Measurements from ENCODE around the gene VPS18. TPM values are rescaled to one million over a fixed set of nuclear protein-coding genes. Genes with fewer than 3 reads are reported as not detected.

Gene VPS18
- total and polyA plus RNA-seq, 2 donors (not counting 1 experiment from before 2014, with no cell fraction given): 15.5 to 36.7 TPM

- H3K27ac ChIP-seq (ENCODE audit: insufficient read depth, low read length): no peak overlapping the region
- no peak overlapping the region for H2AFZ ChIP-seq (ENCODE audit: low read length)
- peak; percentile 23 to 31 for DNase-seq (ENCODE audit: low read depth in 2 of 2)
- H3K9ac ChIP-seq (ENCODE audit: insufficient read depth, low read length): no peak overlapping the region
- no peaks in the 10 kb centered on the region for H3K9me3 ChIP-seq (ENCODE audit: control insufficient read depth, insufficient read depth, low read depth, low read length)
- no peaks in the 10 kb centered on the region for H3K79me2 ChIP-seq (ENCODE audit: control insufficient read depth, insufficient read depth, low read length)
- H3K27me3 ChIP-seq (ENCODE audit: control insufficient read depth, insufficient read depth, low read length): peaks cover 46% of the 10 kb centered on the region
- H3K36me3 ChIP-seq (ENCODE audit: control insufficient read depth, insufficient read depth, low read length): no peaks in the 10 kb centered on the region
- TF ChIP-seq CTCF (conservative IDR thresholded peaks at IDR 0.05 in 1 of 2, IDR thresholded peaks at IDR 0.05 in 1 of 2; ENCODE audit: low read depth in 1 of 2, low read length in 2 of 2) (no peak), EZH2 (IDR thresholded peaks at IDR 0.05; ENCODE audit: low read length, missing control alignments) (no peak)
- H3K4me3 ChIP-seq (replicated peaks in 1 of 4; ENCODE audit: control extremely low read depth in 1 of 4, insufficient read depth in 1 of 4, low read depth in 3 of 4, low read length in 4 of 4): peak overlapping the region in 1 of 4 experiments; percentile 20
- H3K4me2 ChIP-seq (ENCODE audit: extremely low read depth, insufficient read depth, low read length): peak overlapping the region; percentile 71
- peaks cover 11% of the 10 kb centered on the region for H3K4me1 ChIP-seq (ENCODE audit: control insufficient read depth, extremely low read depth, insufficient read depth, low read length)
- no peaks in the 10 kb centered on the region for H4K20me1 ChIP-seq (ENCODE audit: control insufficient read depth, extremely low read depth, insufficient read depth, low read length)
Observed at GRCh38 chr15:40925863-40926658, 31.8 kb downstream of the VPS18 start.

DNA sequence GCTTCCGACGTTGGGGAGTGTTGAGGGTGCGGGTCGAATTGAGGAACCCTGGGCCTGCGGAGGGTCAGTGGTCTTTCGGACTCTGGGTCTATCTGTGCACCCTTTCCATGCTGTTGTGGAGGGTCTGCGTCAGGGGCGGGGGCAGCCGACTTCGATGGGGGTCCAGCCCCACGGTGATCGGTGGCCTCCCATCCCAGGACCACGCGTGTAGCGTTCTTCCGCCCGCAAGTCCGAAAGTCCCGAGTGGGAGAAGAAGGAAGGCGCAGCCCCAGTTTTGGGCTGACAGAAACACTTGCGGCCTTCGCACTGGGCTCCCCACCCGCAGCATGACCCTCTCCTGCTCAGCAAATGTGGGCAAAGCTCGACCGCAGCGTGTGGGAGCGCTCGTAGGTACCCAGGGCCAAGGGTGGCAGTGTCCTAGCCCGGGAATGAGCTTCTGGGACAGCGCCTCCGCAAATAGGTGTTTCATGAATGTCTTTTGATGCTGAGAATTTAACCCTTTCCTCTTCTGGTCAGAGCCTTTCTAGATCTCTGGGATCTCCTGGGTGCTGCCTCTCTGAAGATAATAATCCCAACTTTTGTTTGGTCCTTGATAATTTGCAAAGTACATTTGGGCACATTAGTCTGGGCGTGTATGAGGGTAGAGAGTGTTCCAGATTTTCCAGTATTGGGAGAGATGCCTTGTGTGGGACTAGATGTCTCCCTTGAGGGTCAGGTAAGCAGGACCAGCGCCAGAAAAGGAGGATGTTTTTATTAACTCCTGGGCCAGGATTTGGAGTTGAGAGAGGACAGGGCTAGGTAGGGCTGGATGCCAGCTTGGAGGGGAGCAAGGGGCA is 32.6 kb downstream of the VPS18 start:
- H3K9me3 ChIP-seq (ENCODE audit: control insufficient read depth, insufficient read depth, low read depth, low read length): no peaks in the 10 kb centered on the region
- peaks cover 11% of the 10 kb centered on the region for H3K4me1 ChIP-seq (ENCODE audit: control insufficient read depth, extremely low read depth, insufficient read depth, low read length)
- TF ChIP-seq EZH2 (IDR thresholded peaks at IDR 0.05; ENCODE audit: low read length, missing control alignments): peak; percentile 90
- no peak for TF ChIP-seq CTCF (conservative IDR thresholded peaks at IDR 0.05 in 1 of 2, IDR thresholded peaks at IDR 0.05 in 1 of 2; ENCODE audit: low read depth in 1 of 2, low read length in 2 of 2)
- no peak overlapping the region for H3K4me3 ChIP-seq (replicated peaks in 1 of 4; ENCODE audit: control extremely low read depth in 1 of 4, insufficient read depth in 1 of 4, low read depth in 3 of 4, low read length in 4 of 4)
- no peak for DNase-seq (ENCODE audit: low read depth in 2 of 2)
- H2AFZ ChIP-seq (ENCODE audit: low read length): no peak overlapping the region
- H4K20me1 ChIP-seq (ENCODE audit: control insufficient read depth, extremely low read depth, insufficient read depth, low read length): no peaks in the 10 kb centered on the region
- no peaks in the 10 kb centered on the region for H3K79me2 ChIP-seq (ENCODE audit: control insufficient read depth, insufficient read depth, low read length)
- no peak overlapping the region for H3K9ac ChIP-seq (ENCODE audit: insufficient read depth, low read length)
- H3K27ac ChIP-seq (ENCODE audit: insufficient read depth, low read length): no peak overlapping the region
- no peak overlapping the region for H3K4me2 ChIP-seq (ENCODE audit: extremely low read depth, insufficient read depth, low read length)
- H3K36me3 ChIP-seq (ENCODE audit: control insufficient read depth, insufficient read depth, low read length): no peaks in the 10 kb centered on the region
- H3K27me3 ChIP-seq (ENCODE audit: control insufficient read depth, insufficient read depth, low read length): peaks cover 47% of the 10 kb centered on the region

DNA sequence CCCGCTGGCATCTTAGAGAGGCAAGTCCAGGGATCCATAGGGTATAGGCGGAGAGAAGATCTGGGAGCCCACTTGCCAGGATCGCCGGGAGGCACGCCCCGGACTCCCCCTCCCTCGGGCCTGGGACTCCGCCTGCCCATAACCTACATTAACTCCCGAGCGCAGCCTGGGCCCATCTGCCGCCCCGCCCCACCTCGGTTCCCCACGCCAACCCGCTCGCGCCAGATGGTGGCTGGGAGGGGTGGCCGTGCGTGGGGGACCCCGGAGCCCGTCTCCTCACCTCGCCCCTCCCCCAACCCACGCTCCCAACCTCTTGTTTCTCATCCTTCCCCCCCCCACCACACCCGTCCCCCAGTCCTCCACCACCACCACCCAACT is 33.2 kb downstream of the VPS18 start:
- Histone ChIP-seq H4K20me1 (ENCODE audit: control insufficient read depth, extremely low read depth, insufficient read depth, low read length) (no peaks in the 10 kb centered on the region), H3K79me2 (ENCODE audit: control insufficient read depth, insufficient read depth, low read length) (no peaks in the 10 kb centered on the region), H3K4me1 (ENCODE audit: control insufficient read depth, extremely low read depth, insufficient read depth, low read length) (peaks cover 11% of the 10 kb centered on the region), H3K27ac (ENCODE audit: insufficient read depth, low read length) (no peak overlapping the region), H3K9me3 (ENCODE audit: control insufficient read depth, insufficient read depth, low read depth, low read length) (no peaks in the 10 kb centered on the region), H3K36me3 (ENCODE audit: control insufficient read depth, insufficient read depth, low read length) (no peaks in the 10 kb centered on the region), H3K9ac (ENCODE audit: insufficient read depth, low read length) (no peak overlapping the region), H2AFZ (ENCODE audit: low read length) (no peak overlapping the region), H3K27me3 (ENCODE audit: control insufficient read depth, insufficient read depth, low read length) (peaks cover 47% of the 10 kb centered on the region), H3K4me2 (ENCODE audit: extremely low read depth, insufficient read depth, low read length) (no peak overlapping the region), H3K4me3 (replicated peaks in 1 of 4; ENCODE audit: control extremely low read depth in 1 of 4, insufficient read depth in 1 of 4, low read depth in 3 of 4, low read length in 4 of 4) (no peak overlapping the region)
- no peak for DNase-seq (ENCODE audit: low read depth in 2 of 2)
- TF ChIP-seq EZH2 (IDR thresholded peaks at IDR 0.05; ENCODE audit: low read length, missing control alignments) (no peak), CTCF (conservative IDR thresholded peaks at IDR 0.05 in 1 of 2, IDR thresholded peaks at IDR 0.05 in 1 of 2; ENCODE audit: low read depth in 1 of 2, low read length in 2 of 2) (no peak)
